Loucy (cell line): ENCODE data around the gene PLIN1.

ENCODE experiments used
- CTCF ChIP-seq: fragments of 200-600 bp; sonication (generic); conservative IDR thresholded peaks from 2 replicates; pipeline ENCODE4 v1.5.1; 2014; ENCODE audit warnings: mild to moderate bottlenecking, antibody characterized with exemption, low read length
- EZH2phosphoT487 ChIP-seq: fragments of 200-600 bp; IDR thresholded peaks from 2 replicates; pipeline ENCODE4 v1.6.1; 2018; ENCODE audit warnings: antibody characterized with exemption, mild to moderate bottlenecking, moderate library complexity, borderline replicate concordance

GRCh38 chr15:89660556-89660955 is 18.6 kb downstream of the PLIN1 start:
- TF ChIP-seq CTCF = no peak
- TF ChIP-seq EZH2phosphoT487 = no peak
